ENCODE measurements around the gene TM6SF1. TPM values are rescaled to one million over a fixed set of nuclear protein-coding genes. Genes with fewer than 3 reads are reported as not detected.
"Not testable (repeated sequence)": the region's sequence is repeated elsewhere in the genome, so short reads cannot be mapped to it uniquely, and the experiment has no call there.

TM6SF1 gene
- total and polyA plus RNA-seq, 2 donors from 2014 or later = 2.6 to 10.4 TPM

- DNase-seq (no peak), FAIRE-seq (no peak)
- intact Hi-C loops (cut with DNase I) = no loop called here
- no peak overlapping the region for H3K27ac ChIP-seq (ENCODE audit: low read depth in 2 of 2, low read length in 2 of 2)
- H3K4me1 ChIP-seq (ENCODE audit: control insufficient read depth in 2 of 3, insufficient read depth in 2 of 3, low read depth in 1 of 3, low read length in 3 of 3) = no peaks in the 10 kb centered on the region
- no peaks in the 10 kb centered on the region for H3K27me3 ChIP-seq (ENCODE audit: control insufficient read depth, insufficient read depth, low read length)
- H3K9ac ChIP-seq (ENCODE audit: low read length in 3 of 3) = no peak overlapping the region
- no peak for TF ChIP-seq CTCF (IDR thresholded peaks at IDR 0.05; ENCODE audit: borderline replicate concordance, extremely low read depth, insufficient read depth)
- no peaks in the 10 kb centered on the region for H3K9me3 ChIP-seq (ENCODE audit: control insufficient read depth in 2 of 3, insufficient read depth in 1 of 3, low read length in 3 of 3)
- no peaks in the 10 kb centered on the region for H3K36me3 ChIP-seq (ENCODE audit: control insufficient read depth in 2 of 3, insufficient read depth in 3 of 3, low read length in 3 of 3)
- no peak overlapping the region for H3K4me3 ChIP-seq (ENCODE audit: low read length in 3 of 3)
These were observed 19.9 kb upstream of the TM6SF1 start for GRCh38 chr15:83087576-83087975.

GRCh38 chr15:83088876-83089275, 18.6 kb upstream of the TM6SF1 start:
- H3K9ac ChIP-seq (ENCODE audit: low read length in 3 of 3) = no peak overlapping the region
- no peak for TF ChIP-seq CTCF (IDR thresholded peaks at IDR 0.05; ENCODE audit: borderline replicate concordance, extremely low read depth, insufficient read depth)
- intact Hi-C loops (cut with DNase I) = no loop called here
- no peak for DNase-seq
- H3K4me1 ChIP-seq (ENCODE audit: control insufficient read depth in 2 of 3, insufficient read depth in 2 of 3, low read depth in 1 of 3, low read length in 3 of 3) = no peaks in the 10 kb centered on the region
- no peaks in the 10 kb centered on the region for H3K27me3 ChIP-seq (ENCODE audit: control insufficient read depth, insufficient read depth, low read length)
- H3K9me3 ChIP-seq (ENCODE audit: control insufficient read depth in 2 of 3, insufficient read depth in 1 of 3, low read length in 3 of 3) = no peaks in the 10 kb centered on the region
- no peak overlapping the region for H3K27ac ChIP-seq (ENCODE audit: low read depth in 2 of 2, low read length in 2 of 2)
- no peak for FAIRE-seq
- no peaks in the 10 kb centered on the region for H3K36me3 ChIP-seq (ENCODE audit: control insufficient read depth in 2 of 3, insufficient read depth in 3 of 3, low read length in 3 of 3)
- H3K4me3 ChIP-seq (ENCODE audit: low read length in 3 of 3) = no peak overlapping the region

GRCh38 chr15:83090465-83090864, 17.0 kb upstream of the TM6SF1 start:
- Histone ChIP-seq H3K4me1 (ENCODE audit: control insufficient read depth in 2 of 3, insufficient read depth in 2 of 3, low read depth in 1 of 3, low read length in 3 of 3) (no peaks in the 10 kb centered on the region), H3K27ac (ENCODE audit: low read depth in 2 of 2, low read length in 2 of 2) (no peak overlapping the region), H3K36me3 (ENCODE audit: control insufficient read depth in 2 of 3, insufficient read depth in 3 of 3, low read length in 3 of 3) (no peaks in the 10 kb centered on the region), H3K27me3 (ENCODE audit: control insufficient read depth, insufficient read depth, low read length) (no peaks in the 10 kb centered on the region), H3K9me3 (ENCODE audit: control insufficient read depth in 2 of 3, insufficient read depth in 1 of 3, low read length in 3 of 3) (no peaks in the 10 kb centered on the region), H3K4me3 (ENCODE audit: low read length in 3 of 3) (no peak overlapping the region), H3K9ac (ENCODE audit: low read length in 3 of 3) (no peak overlapping the region)
- FAIRE-seq (no peak), DNase-seq (no peak)
- TF ChIP-seq CTCF (IDR thresholded peaks at IDR 0.05; ENCODE audit: borderline replicate concordance, extremely low read depth, insufficient read depth) = no peak
- intact Hi-C loops (cut with DNase I) = no loop called here

GRCh38 chr15:83091965-83092308, 15.5 kb upstream of the TM6SF1 start:
- H3K36me3 ChIP-seq (ENCODE audit: control insufficient read depth in 2 of 3, insufficient read depth in 3 of 3, low read length in 3 of 3); H3K4me1 ChIP-seq (ENCODE audit: control insufficient read depth in 2 of 3, insufficient read depth in 2 of 3, low read depth in 1 of 3, low read length in 3 of 3); FAIRE-seq: not testable (repeated sequence)

More at GRCh38 chr15:83091965-83092308, 15.5 kb upstream of the TM6SF1 start:
- H3K9ac ChIP-seq (ENCODE audit: low read length in 3 of 3); H3K4me3 ChIP-seq (ENCODE audit: low read length in 3 of 3); intact Hi-C loops (cut with DNase I); H3K27me3 ChIP-seq (ENCODE audit: control insufficient read depth, insufficient read depth, low read length); H3K27ac ChIP-seq (ENCODE audit: low read depth in 2 of 2, low read length in 2 of 2); DNase-seq; H3K9me3 ChIP-seq (ENCODE audit: control insufficient read depth in 2 of 3, insufficient read depth in 1 of 3, low read length in 3 of 3): not testable (repeated sequence)
